GM21717 (cell line): ENCODE data around the gene SCML1.

Experiments
- ATAC-seq: cut with Tn5 transposase; IDR thresholded peaks from one replicate; pipeline ENCODE4 v1.9.1; 2021; ENCODE audit warnings: mild to moderate bottlenecking, moderate library complexity; ENCODE audit not compliant: unreplicated experiment

Gene SCML1

GRCh38 chrX:17787557-17787956, 50.3 kb downstream of the SCML1 start:
- no peak for ATAC-seq

- no peak for ATAC-seq
These were observed 51.1 kb downstream of the SCML1 start for GRCh38 chrX:17788439-17788838.

- ATAC-seq: no peak
These were observed 51.8 kb downstream of the SCML1 start for GRCh38 chrX:17788956-17789562.

GRCh38 chrX:17792826-17793225, 55.5 kb downstream of the SCML1 start:
- ATAC-seq: no peak

GRCh38 chrX:17798921-17799320, 61.6 kb downstream of the SCML1 start:
- ATAC-seq: no peak

- ATAC-seq: no peak
These were observed 64.1 kb downstream of the SCML1 start for GRCh38 chrX:17801431-17801830.

GRCh38 chrX:17802756-17803155, 65.5 kb downstream of the SCML1 start:
- ATAC-seq: no peak

- no peak for ATAC-seq
These were observed 66.2 kb downstream of the SCML1 start for GRCh38 chrX:17803449-17803848.
